H9 (cell line): ENCODE results near the gene RAB5IF. TPM values are rescaled to one million over a fixed set of nuclear protein-coding genes. Genes with fewer than 3 reads are reported as not detected.
A peak's percentile ranks its signal among the peaks of the same experiment; 100 is the strongest.

Source experiments
- DNase-seq: peaks from one replicate; pipeline ENCODE4 v3.0.0-alpha.2; 2017
- H2AFZ ChIP-seq: one replicate; pipeline ENCODE4 v1.6.1; 2013; ENCODE audit warnings: mild to moderate bottlenecking, low read length, control low read depth, moderate library complexity
- H2AK5ac ChIP-seq: 2 replicates; pipeline ENCODE4 v1.6.1; 2013; ENCODE audit warnings: low read length, control low read depth, mixed read lengths; ENCODE audit not compliant: insufficient read length
- H2BK120ac ChIP-seq: one replicate; pipeline ENCODE4 v1.6.1; 2013; ENCODE audit warnings: low read depth, mild to moderate bottlenecking, low read length, control low read depth, inconsistent platforms; ENCODE audit not compliant: poor library complexity, severe bottlenecking
- H2BK12ac ChIP-seq: 2 replicates; pipeline ENCODE4 v1.6.1; 2013; ENCODE audit warnings: low read length, control low read depth, mixed read lengths, low read depth; ENCODE audit not compliant: insufficient read length
- H2BK15ac ChIP-seq: 2 replicates; pipeline ENCODE4 v1.6.1; 2013; ENCODE audit warnings: low read depth, low read length, control low read depth
- H2BK20ac ChIP-seq: one replicate; pipeline ENCODE4 v1.6.1; 2013; ENCODE audit warnings: low read depth, mild to moderate bottlenecking, low read length, control low read depth, inconsistent platforms; ENCODE audit not compliant: poor library complexity, severe bottlenecking
- H2BK5ac ChIP-seq: 2 replicates; pipeline ENCODE4 v1.6.1; 2013; ENCODE audit warnings: low read length, control low read depth, mixed read lengths; ENCODE audit not compliant: insufficient read length
- H3K14ac ChIP-seq: 2 replicates; pipeline ENCODE4 v1.6.1; 2013; ENCODE audit warnings: low read length, control low read depth; ENCODE audit not compliant: insufficient read depth
- H3K18ac ChIP-seq: 2 replicates; pipeline ENCODE4 v1.6.1; 2013; ENCODE audit warnings: low read depth, mild to moderate bottlenecking, mixed read lengths, low read length, control low read depth; ENCODE audit not compliant: insufficient read length
- H3K23ac ChIP-seq: 2 replicates; pipeline ENCODE4 v1.6.1; 2013; ENCODE audit warnings: low read length, control low read depth, mixed read lengths, low read depth; ENCODE audit not compliant: insufficient read length
- H3K23me2 ChIP-seq: 2 replicates; pipeline ENCODE4 v1.6.1; 2013; ENCODE audit warnings: low read depth, mild to moderate bottlenecking, mixed read lengths, low read length, control low read depth; ENCODE audit not compliant: insufficient read length, poor library complexity, severe bottlenecking
- H3K27ac ChIP-seq: 2 replicates; pipeline ENCODE4 v1.5.1; 2013; ENCODE audit warnings: low read length, control low read depth, mixed read lengths, low read depth; ENCODE audit not compliant: insufficient read length
- H3K27me3 ChIP-seq: 2 replicates; pipeline ENCODE4 v1.6.1; 2013; ENCODE audit warnings: low read length, control low read depth, inconsistent platforms; ENCODE audit not compliant: insufficient read depth
- H3K4ac ChIP-seq: 2 replicates; pipeline ENCODE4 v1.6.1; 2013; ENCODE audit warnings: low read depth, mild to moderate bottlenecking, control low read depth, inconsistent platforms, low read length, moderate library complexity
- H3K4me1 ChIP-seq: 2 replicates; pipeline ENCODE4 v1.6.1; 2013; ENCODE audit warnings: low read length, control low read depth, inconsistent platforms; ENCODE audit not compliant: insufficient read depth
- H3K4me2 ChIP-seq: 2 replicates; pipeline ENCODE4 v1.6.1; 2013; ENCODE audit warnings: low read length, control low read depth, mixed read lengths; ENCODE audit not compliant: insufficient read length, insufficient read depth
- H3K56ac ChIP-seq: 2 replicates; pipeline ENCODE4 v1.6.1; 2013; ENCODE audit warnings: low read depth, mild to moderate bottlenecking, mixed read lengths, low read length, control low read depth; ENCODE audit not compliant: insufficient read length
- H3K79me1 ChIP-seq: 2 replicates; pipeline ENCODE4 v1.6.1; 2013; ENCODE audit warnings: low read depth, mild to moderate bottlenecking, moderate library complexity, low read length, control low read depth, inconsistent platforms; ENCODE audit not compliant: insufficient read depth, poor library complexity, severe bottlenecking
- H3K79me2 ChIP-seq: 2 replicates; pipeline ENCODE4 v1.6.1; 2013; ENCODE audit warnings: low read length, control low read depth, inconsistent platforms; ENCODE audit not compliant: insufficient read depth
- H3K9ac ChIP-seq: 2 replicates; pipeline ENCODE4 v1.6.1; 2013; ENCODE audit warnings: low read length, control low read depth, mixed read lengths; ENCODE audit not compliant: insufficient read length; ENCODE audit errors: extremely low read depth
- H3K9me3 ChIP-seq: one replicate; pipeline ENCODE4 v1.6.1; 2013; ENCODE audit warnings: low read depth, low read length, inconsistent platforms; ENCODE audit not compliant: control insufficient read depth
- H3T11ph ChIP-seq: one replicate; pipeline ENCODE4 v1.6.1; 2013; ENCODE audit warnings: mild to moderate bottlenecking, low read length, control low read depth, inconsistent platforms
- H4K20me1 ChIP-seq: one replicate; pipeline ENCODE4 v1.6.1; 2013; ENCODE audit not compliant: control insufficient read depth, insufficient read length, insufficient read depth
- H4K5ac ChIP-seq: 2 replicates; pipeline ENCODE4 v1.6.1; 2013; ENCODE audit warnings: low read depth, mild to moderate bottlenecking, mixed read lengths, low read length, control low read depth; ENCODE audit not compliant: insufficient read length
- H4K8ac ChIP-seq: replicated peaks from 2 replicates; pipeline ENCODE4 v1.6.1; 2013; ENCODE audit warnings: low read length, control low read depth, mixed read lengths, low read depth; ENCODE audit not compliant: insufficient read length
- H4K91ac ChIP-seq: 2 replicates; pipeline ENCODE4 v1.6.1; 2013; ENCODE audit warnings: low read depth, mild to moderate bottlenecking, moderate library complexity, mixed read lengths, low read length, control low read depth; ENCODE audit not compliant: insufficient read length
- H3K27ac Mint-ChIP-seq, 3 experiments: 2 replicates in 2 of 3; 3 replicates in 1 of 3; pipeline ENCODE4 v1.8.0; 2020 to 2021; ENCODE audit warnings: mixed read lengths in 3 of 3, mild to moderate bottlenecking in 1 of 3, moderate library complexity in 1 of 3
- H3K27me3 Mint-ChIP-seq: 2 replicates; pipeline ENCODE4 v1.8.0; 2021; ENCODE audit warnings: low read depth, mild to moderate bottlenecking, moderate library complexity, mixed read lengths
- H3K36me3 Mint-ChIP-seq, 3 experiments: 2 replicates in 2 of 3; 3 replicates in 1 of 3; pipeline ENCODE4 v1.8.0; 2020 to 2021; ENCODE audit warnings: low read depth in 3 of 3, mixed read lengths in 3 of 3; ENCODE audit not compliant: insufficient read depth in 1 of 3
- H3K4me1 Mint-ChIP-seq, 2 experiments: 2 replicates each; pipeline ENCODE4 v1.8.0; 2020; ENCODE audit warnings: mixed read lengths in 2 of 2
- H3K4me3 Mint-ChIP-seq, 2 experiments: 2 replicates in 1 of 2; 3 replicates in 1 of 2; pipeline ENCODE4 v1.8.0; 2020 to 2021; ENCODE audit warnings: mild to moderate bottlenecking in 2 of 2, mixed read lengths in 2 of 2, moderate library complexity in 1 of 2
- H3K9me3 Mint-ChIP-seq, 2 experiments: 2 replicates in 1 of 2; 3 replicates in 1 of 2; pipeline ENCODE4 v1.8.0; 2020; ENCODE audit warnings: mild to moderate bottlenecking in 2 of 2, mixed read lengths in 2 of 2, moderate library complexity in 1 of 2
- CTCF ChIP-seq: fragments of 200-600 bp; sonication (generic); conservative IDR thresholded peaks from 3 replicates; pipeline ENCODE4 v1.8.0; 2021; ENCODE audit warnings: antibody characterized with exemption, mild to moderate bottlenecking
- WGBS: extraction: QIAGEN DNeasy Blood & Tissue Kit; methylation state at CpG from one replicate; pipeline ENCODE4 v1.1.7; 2013; ENCODE audit warnings: missing lambda C conversion rate, low lambda C conversion rate, mixed read lengths; ENCODE audit not compliant: insufficient read length; ENCODE audit errors: extremely low coverage; 5-methylcytosine and 5-hydroxymethylcytosine counted together
- total RNA-seq: library from RNA; stranded (reverse); gene quantifications from 2 replicates; pipeline ENCODE4 v1.2.1, GENCODE V29; 2021

Gene RAB5IF
- total RNA-seq, 1 experiment from 2014 or later: 96.5 TPM

DNA sequence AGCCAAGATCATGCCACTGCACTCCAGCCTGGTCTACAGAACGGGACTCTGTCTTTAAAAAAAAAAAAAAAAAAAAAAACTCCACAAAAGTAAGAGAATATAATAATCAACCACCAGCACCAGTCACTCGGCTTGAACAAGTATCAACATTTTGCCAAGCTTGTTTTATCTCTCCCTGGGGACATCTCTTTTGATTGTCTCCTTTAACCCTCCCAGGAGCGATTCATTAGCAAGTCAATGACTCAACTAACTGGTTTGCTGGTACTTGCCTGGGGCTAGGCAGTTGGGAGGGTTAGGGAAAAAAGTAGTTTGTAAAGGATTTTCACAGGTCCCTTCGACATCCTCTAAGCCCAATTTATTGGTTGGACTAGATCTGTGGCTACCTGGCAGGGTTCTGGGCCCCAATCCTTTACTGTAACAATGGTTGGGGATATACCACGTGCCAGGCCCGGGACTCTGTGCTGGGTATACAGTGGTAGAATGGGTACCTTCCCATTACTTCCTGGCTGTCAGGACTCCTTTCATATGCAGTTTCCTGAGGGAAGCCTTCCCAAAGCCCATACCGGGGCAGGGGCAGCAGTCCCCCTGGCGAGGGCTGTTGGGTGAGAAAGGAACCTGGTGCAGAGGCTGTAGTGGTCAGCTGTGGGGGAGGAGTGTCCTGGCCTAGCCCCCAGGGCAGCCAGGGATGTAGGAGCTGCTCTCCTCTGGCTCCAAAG lies 20.0 kb upstream of the RAB5IF start:
- H3K56ac ChIP-seq: no peak overlapping the region
- no peak overlapping the region for H3K23ac ChIP-seq
- peak; percentile 93 for DNase-seq
- H2AK5ac ChIP-seq: no peak overlapping the region
- peaks cover 31 to 53% (median 44%) of the 10 kb centered on the region in 3 experiments for H3K36me3 Mint-ChIP-seq
- no peak overlapping the region for H3K4ac ChIP-seq
- no peak overlapping the region for H3K14ac ChIP-seq
- peak overlapping the region; percentile 31 to 64 for H3K4me3 Mint-ChIP-seq
- peaks cover 4% of the 10 kb centered on the region for H3K23me2 ChIP-seq
- H4K20me1 ChIP-seq: no peaks in the 10 kb centered on the region
- peak overlapping the region; percentile 94 to 98 (median 98) for H3K27ac Mint-ChIP-seq
- peak overlapping the region; percentile 53 for H3K27ac ChIP-seq
- WGBS: no CpG with 5 or more reads among the region's 8 CpGs
- no peaks in the 10 kb centered on the region for H3K27me3 ChIP-seq
- H4K5ac ChIP-seq: no peak overlapping the region
- no peaks in the 10 kb centered on the region; a peak in 1 of 5 replicates for H3K9me3 Mint-ChIP-seq
- no peak overlapping the region for H3K9ac ChIP-seq
- no peaks in the 10 kb centered on the region for H3K79me1 ChIP-seq
- no peak overlapping the region for H4K91ac ChIP-seq
- H2BK20ac ChIP-seq: no peak overlapping the region
- peak overlapping the region; percentile 53 for H3K4me2 ChIP-seq
- no peaks in the 10 kb centered on the region for H3K9me3 ChIP-seq
- no peak overlapping the region for H4K8ac ChIP-seq
- H3K18ac ChIP-seq: peak overlapping the region; percentile 50
- H2AFZ ChIP-seq: no peak overlapping the region
- no peak for TF ChIP-seq CTCF
- no peaks in the 10 kb centered on the region for H3K27me3 Mint-ChIP-seq
- H2BK5ac ChIP-seq: no peak overlapping the region
- peaks cover 38 to 45% of the 10 kb centered on the region in 2 experiments for H3K4me1 Mint-ChIP-seq
- H2BK120ac ChIP-seq: no peak overlapping the region
- H2BK12ac ChIP-seq: no peak overlapping the region
- no peaks in the 10 kb centered on the region for H3K79me2 ChIP-seq
- no peak overlapping the region for H2BK15ac ChIP-seq
- no peak overlapping the region for H3T11ph ChIP-seq
- peaks cover 7% of the 10 kb centered on the region; the same call in 1 of the 2 replicates for H3K4me1 ChIP-seq
